ENCODE results near the gene BEND7.
"Not testable (repeated sequence)": the region's sequence is repeated elsewhere in the genome, so short reads cannot be mapped to it uniquely, and the experiment has no call there.

The BEND7 gene

DNA sequence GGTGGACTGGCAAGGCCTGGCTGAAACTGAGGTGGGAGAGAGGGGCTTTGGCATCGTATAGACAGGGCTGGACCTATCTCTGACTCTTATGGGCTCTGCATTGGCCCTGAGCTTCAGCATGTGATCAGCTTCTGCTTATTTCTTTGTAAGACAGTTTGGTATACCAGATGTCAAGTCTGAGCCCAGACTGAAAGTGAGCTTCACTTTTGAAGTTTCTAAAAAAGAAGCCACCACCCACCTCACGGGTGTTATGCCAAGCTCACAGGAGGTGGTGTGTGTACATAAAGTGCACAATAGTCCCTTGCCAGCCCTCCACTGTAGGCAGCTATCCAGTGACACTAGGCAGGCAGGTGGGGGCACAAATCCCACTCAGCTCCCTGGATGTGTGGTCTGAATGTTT is 112.1 kb downstream of the BEND7 start:
- no peak for DNase-seq

DNA sequence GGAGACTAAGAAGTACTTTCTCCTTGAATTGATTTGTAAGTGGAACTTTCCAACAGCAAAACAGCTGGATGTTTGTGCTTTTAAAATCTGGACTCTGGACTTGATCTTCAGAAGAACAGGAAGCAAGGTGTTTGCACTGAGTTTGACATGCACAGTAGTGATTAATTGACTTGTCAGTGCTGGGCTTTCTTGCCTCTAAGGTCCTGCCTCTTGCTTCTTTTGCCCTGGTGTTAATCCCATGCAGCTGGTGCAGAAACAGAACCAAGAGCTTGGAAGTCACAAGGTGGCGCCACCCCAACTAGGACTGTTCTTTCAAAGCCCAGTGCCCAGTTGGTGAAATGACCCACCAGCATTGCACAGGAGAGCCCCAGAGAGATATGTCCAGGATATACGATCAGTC is 114.0 kb downstream of the BEND7 start:
- no peak for DNase-seq

DNA sequence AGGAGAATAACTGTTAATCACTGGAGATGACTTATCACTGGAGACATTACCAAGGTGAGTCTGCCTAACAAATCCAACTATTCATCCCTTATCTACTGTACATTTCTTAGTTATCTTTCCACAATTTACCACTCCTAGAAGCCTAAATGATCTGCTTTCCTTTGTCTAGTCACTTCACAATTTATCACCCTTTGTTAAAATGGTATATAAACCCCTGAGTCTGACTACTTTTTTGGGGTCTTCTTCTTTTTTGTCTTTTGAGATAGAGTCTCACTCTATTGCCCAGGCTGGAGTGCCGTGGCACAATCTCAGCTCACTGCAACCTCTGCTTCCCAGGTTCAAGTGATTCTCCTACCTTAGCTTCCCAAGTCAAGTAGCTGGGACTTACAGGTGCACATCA is 114.7 kb downstream of the BEND7 start:
- DNase-seq, result no peak

DNA sequence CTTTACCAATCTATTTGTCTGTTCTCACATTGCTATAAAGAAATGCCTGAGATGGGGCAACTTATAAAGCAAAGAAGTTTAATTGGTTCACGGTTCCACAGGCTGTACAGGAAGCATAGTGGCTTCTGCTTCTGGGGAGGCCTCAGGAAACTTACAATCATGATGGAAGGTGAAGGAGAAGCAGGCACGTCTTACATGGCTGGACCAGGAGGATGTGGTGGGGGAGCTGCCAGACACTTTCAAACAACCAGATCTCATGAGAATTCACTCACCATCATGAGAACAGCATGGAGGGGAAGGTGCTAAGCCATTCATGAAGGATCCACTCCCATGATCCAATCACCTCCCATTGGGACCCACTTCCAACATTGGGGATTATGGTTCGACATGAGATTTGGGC is 115.9 kb downstream of the BEND7 start:
- no peak for DNase-seq

DNA sequence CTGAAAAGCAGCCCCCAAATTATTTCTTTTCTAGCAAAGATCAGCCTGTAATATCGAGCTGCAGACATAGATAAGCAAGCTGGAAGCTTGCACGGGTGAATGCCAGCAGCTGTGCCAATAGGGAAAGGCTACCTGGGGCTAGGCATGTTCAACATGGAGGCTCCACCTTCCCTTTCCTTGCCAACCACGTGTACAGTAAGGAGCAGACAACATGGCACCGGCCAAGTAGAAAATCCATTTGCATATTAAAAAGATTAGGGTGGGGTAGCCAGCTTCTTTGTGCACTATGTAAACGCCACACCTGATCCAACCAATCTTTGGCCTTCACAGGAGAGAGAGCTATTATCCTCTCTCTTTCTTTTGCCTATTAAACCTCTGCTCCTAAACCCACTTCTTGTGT is 124.0 kb downstream of the BEND7 start:
- DNase-seq, result no peak

DNA sequence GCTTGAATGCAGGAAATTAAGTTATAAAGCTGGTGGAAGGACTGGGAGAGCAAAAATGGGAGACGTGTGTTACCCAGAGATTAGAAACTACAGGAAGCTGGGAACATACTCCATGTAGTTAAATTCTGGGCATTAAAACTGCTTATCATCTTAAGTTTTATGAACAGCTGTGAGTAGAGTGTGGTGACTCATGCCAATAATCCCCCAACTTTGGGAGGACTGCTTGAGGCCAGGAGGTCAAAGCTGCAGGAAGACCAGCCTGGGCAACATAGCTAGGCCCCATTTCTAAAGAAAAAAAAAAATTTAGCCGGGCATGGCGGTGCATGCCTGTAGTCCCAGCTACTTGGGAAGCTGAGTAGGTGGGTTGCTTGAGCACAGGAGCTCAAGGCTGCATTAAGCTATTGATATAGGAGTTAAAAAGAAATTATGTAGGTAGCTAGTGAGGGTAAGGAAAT is 124.5 kb downstream of the BEND7 start:
- DNase-seq, result no peak

DNA sequence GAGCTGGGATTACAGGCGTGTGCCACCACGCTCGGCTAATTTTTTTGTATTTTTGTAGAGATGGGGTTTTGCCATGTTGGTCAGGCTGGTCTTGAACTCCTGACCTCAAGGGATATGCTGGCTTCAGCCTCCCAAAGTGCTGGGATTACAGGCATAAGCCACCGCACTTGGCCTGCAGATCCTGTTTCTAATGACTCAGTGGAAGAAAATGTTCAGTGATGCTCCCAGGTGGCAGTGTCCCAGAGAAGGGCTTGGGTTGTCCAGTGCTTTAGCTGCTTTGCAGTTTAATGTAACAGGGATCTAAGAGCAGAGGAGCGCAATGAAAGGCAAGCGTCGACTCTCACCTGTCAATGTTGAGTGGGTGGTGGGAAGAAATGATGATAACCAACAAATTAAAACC is 125.4 kb downstream of the BEND7 start:
- not testable (repeated sequence) for DNase-seq

DNA sequence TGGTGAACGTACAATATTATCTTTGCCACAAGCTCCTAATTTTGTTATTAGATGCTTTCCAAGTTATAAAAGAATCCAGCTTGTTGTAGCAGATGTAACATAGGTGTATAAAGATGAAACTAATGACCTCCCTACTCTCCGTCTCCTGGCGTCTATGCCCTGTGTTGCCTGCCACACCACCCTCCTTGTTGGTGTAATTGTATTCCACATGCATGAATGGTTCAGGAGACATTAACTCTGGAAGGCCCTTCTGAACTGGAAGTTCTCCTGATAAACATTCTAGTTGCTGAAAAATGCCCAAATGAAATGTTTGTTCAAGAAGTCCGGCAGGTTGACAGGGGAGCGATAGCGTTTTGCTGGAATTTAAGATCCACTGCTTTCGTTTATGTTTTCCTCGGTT is 126.8 kb downstream of the BEND7 start:
- no peak for DNase-seq

DNA sequence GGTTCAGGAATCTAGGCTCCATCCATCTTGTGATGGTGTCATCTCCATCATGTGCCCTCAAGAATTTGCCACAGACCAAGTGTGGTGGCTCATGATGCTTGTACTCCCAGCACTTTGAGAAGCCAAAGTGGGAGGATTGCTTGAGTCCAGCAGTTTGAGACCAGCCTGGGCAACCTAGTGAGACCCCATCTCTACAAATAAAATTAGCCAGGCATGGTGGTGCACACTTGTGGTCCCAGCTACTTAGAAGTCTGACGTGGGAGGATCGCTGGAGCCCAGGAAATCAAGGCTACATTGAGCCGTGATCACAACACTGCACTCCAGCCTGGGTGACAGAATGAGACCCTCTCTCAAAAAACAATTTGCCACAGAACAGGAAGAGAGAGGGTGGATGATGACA is 127.7 kb downstream of the BEND7 start:
- no peak for DNase-seq

DNA sequence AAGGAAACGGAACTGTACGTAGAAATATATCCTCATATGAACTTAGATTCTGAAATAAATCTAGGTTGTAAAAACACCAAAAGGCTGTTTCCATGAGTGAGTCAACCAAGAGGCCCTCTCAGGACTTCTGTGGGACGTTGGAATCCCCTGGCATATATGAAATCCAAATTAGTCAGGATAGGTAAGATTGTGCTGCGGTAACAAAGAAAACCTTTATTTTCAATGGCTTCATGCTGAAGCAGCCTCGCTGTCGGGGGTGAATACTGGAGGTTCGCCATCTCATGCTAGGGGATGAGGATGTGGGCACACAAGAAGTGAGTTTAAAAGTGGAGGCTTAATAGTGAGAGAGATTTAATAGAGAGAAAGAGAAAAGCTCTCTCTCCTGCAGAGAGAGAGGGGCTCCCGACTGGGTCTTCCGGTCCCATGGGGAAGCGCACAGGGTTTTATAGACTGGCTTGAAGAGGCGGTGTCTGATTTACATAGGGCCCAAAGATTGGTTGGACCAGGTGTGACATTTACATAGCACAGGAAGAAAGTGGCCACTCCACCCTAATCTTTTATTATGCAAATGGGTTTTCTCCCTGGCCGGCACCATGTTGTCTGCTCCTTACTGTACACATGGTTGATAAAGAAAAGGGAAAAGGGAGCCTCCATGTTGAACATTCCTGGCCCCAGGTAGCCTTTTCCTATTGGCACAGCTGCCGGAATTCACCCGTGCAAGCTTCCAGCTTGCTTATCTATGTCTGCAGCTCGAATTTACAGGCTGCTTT is 128.4 kb downstream of the BEND7 start:
- DNase-seq, result no peak

DNA sequence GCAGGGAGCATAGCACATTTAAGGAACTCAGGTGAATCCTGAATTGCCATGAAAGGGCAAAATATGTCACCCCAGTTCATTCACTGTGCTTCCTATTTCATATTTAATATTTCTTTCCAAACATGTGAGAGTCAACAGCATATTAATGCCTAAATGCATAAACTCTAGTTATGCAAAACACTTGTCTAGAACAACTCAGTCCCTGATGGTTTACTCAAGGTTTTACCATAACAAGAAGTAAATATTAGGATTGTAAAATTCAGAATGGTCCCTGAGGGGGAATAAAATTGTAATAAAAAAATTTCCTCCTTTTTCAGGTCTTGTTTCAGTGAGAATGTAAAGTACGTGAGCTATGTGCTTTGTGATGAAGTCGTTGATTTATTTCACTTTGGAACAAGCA is 129.1 kb downstream of the BEND7 start:
- no peak for DNase-seq

DNA sequence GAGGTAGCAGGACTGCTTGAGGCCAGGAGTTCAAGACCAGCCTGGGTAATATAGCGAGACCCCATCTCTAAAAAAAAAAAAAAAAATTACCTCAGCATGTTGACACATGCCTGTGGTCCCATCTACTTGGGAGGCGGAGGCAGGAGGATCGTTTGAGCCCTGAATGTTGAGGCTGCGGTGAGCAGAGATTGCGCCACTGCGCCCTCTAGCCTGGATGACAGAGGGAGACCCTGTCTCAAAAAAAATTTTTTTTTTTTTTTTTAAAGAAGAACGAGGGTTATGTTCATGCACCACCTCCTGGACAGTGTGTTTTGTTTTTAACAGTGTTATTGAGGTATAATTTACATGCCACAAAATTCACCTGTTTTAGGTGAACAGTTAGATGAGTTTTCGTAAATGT is 129.6 kb downstream of the BEND7 start:
- no peak for DNase-seq

DNA sequence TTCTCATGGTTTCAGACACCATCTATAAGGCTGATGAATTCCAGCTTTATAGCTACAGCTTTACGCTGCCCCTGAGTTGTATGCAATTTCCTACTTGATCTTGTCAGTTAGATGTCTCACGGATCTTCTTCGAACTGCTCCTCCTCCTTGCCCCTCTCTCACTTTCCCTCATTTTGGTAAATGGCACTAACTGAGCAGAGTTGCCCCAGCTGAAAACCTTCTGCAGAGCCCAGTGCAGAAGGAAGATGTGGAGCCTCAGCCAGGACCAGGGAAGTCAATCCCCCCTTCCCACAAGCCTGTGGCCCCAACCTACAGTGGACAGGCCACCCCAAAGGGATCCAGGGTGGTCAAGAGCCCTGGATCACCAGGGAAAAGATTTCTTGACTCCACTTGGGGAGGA is 131.8 kb downstream of the BEND7 start:
- DNase-seq, result no peak

DNA sequence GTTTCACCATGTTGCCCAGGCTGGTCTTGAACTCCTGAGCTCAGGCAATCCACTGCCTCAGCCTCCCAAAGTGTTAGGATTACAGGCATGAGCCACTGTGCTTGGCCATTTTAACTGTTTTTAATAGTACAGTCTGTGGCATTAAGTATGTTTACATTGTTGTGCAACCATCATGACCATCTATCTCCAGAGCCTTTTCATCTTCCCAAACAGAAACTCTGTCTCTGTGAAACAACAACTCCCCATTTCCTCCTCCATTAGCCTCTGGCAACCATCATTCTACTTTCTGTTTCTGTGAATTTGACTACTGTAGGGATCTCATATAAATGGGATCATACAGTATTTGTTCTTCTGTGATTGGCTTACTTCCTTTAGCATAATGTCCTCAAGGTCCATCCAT is 132.4 kb downstream of the BEND7 start:
- DNase-seq, result no peak

DNA sequence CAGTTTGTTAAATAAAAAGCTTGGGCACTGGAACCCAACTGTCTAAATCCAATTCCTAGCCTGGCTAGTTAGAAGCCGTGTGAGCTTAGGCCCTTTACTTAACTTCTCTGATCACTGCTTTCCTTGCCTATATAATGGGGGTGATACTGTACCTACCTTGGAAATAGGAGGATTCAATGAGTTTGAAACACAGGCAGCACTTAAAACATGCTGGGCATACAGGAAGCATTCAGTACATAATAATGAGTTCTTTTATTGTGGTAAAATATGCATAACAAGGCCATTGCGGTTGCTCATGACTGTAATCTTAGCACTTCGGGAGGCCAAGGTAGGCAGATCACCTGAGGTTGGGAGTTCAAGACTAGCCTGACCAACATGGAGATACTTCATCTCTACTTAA is 133.3 kb downstream of the BEND7 start:
- no peak for DNase-seq

DNA sequence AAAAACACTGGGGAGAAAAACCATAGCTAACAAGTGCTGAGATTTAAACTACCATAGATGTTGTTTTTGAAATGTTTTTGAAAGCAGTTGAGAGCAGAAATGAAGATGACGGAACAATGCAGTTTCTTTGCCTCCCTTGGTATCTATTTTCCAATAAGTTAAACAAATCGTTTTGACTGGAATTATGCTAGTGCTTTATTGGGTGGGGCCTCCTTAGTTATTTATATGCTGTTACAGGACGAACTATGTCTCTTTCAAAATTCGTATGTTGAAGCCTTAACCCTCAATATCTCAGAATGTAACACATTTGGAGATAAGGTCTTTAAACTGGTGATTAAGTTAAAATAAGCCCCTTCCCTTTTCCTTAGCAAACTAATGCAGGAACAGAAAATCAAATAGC is 135.2 kb downstream of the BEND7 start:
- no peak for DNase-seq

DNA sequence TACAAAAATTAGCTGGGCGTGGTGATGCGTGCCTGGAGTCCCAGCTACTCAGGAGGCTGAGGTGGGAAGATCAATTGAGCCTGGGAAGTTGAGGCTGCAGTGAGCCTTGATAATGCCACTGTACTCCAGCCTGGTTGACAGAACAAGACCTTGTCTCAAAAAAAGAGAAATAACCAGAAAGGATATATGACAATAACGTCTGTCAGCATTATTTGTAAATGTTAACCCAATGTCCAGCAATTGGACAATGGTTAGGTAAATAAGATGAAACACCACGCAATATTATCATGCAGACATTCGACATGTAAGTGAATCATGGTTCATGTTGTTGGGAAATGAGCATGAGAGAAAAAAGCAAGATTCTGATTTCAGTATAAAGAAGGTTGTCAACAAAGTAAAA is 136.1 kb downstream of the BEND7 start:
- DNase-seq, result no peak
